DMS114 treated with DMSO at 0.1 percent for 48 hours (cell line): Measurements from ENCODE around the gene DPYSL4.

Experiments used
- DNase-seq: peaks from one replicate; lab custom pipeline; 2025; ENCODE audit not compliant: unreplicated experiment; lab: John Stamatoyannopoulos, UW

DPYSL4 gene

GRCh38 chr10:132193907-132194552 lies 7.3 kb downstream of the DPYSL4 start:
- no peak for DNase-seq

GRCh38 chr10:132194726-132195125 lies 8.0 kb downstream of the DPYSL4 start:
- DNase-seq, result no peak

GRCh38 chr10:132195366-132196075 lies 8.8 kb downstream of the DPYSL4 start:
- no peak for DNase-seq

- DNase-seq, result no peak
Measured at GRCh38 chr10:132196178-132197113, 9.7 kb downstream of the DPYSL4 start.

- no peak for DNase-seq
Measured at GRCh38 chr10:132197271-132198067, 10.7 kb downstream of the DPYSL4 start.

GRCh38 chr10:132198068-132198370 lies 11.3 kb downstream of the DPYSL4 start:
- no peak for DNase-seq

- no peak for DNase-seq
Measured at GRCh38 chr10:132198381-132199181, 11.8 kb downstream of the DPYSL4 start.

GRCh38 chr10:132199268-132199853 lies 12.6 kb downstream of the DPYSL4 start:
- no peak for DNase-seq

- DNase-seq, result no peak
Measured at GRCh38 chr10:132199854-132200311, 13.1 kb downstream of the DPYSL4 start.

GRCh38 chr10:132200344-132201110 lies 13.8 kb downstream of the DPYSL4 start:
- DNase-seq, result no peak

GRCh38 chr10:132201111-132201969 lies 14.6 kb downstream of the DPYSL4 start:
- DNase-seq, result no peak

GRCh38 chr10:132202070-132202970 lies 15.6 kb downstream of the DPYSL4 start:
- DNase-seq, result no peak

- no peak for DNase-seq
Measured at GRCh38 chr10:132203256-132204077, 16.7 kb downstream of the DPYSL4 start.

GRCh38 chr10:132204078-132204780 lies 17.5 kb downstream of the DPYSL4 start:
- DNase-seq, result no peak

- no peak for DNase-seq
Measured at GRCh38 chr10:132204781-132205473, 18.2 kb downstream of the DPYSL4 start.
